HepG2 (cell line): ENCODE measurements around the gene SAPCD1. TPM values are rescaled to one million over a fixed set of nuclear protein-coding genes. Genes with fewer than 3 reads are reported as not detected.

Experiments used
- ETV6 ChIP-seq: sonication (generic); formaldehyde crosslinking; conservative IDR thresholded peaks from 2 replicates; pipeline ENCODE4 v1.4.0; 2020; ENCODE audit warnings: missing genetic modification reagents
- HES4 ChIP-seq: sonication (generic); formaldehyde crosslinking; IDR thresholded peaks from 2 replicates; pipeline ENCODE4 v1.9.0; 2021; ENCODE audit warnings: mild to moderate bottlenecking, missing genetic modification reagents, borderline replicate concordance
- KDM3A ChIP-seq: IDR thresholded peaks from 2 replicates; pipeline ENCODE4 v1.6.1; 2018; ENCODE audit warnings: low read depth, missing compliant biosample characterization
- MAZ ChIP-seq, 2 experiments: sonication (generic) in 1 of 2; formaldehyde crosslinking in 1 of 2; IDR thresholded peaks; 2 replicates each; pipeline versions ENCODE4 v1.5.0 to v1.6.1; 2012 to 2020; ENCODE audit warnings: low read depth in 2 of 2, mild to moderate bottlenecking in 2 of 2, borderline replicate concordance in 1 of 2, improper control_type of control experiment in 1 of 2, low read length in 1 of 2, missing genetic modification reagents in 1 of 2, moderate library complexity in 1 of 2
- ZFP41 ChIP-seq: sonication (generic); formaldehyde crosslinking; IDR thresholded peaks from 2 replicates; pipeline ENCODE4 v1.4.0; 2020; ENCODE audit warnings: mild to moderate bottlenecking, missing genetic modification reagents, borderline replicate concordance
- ZFYVE20 ChIP-seq: sonication (generic); formaldehyde crosslinking; IDR thresholded peaks from 2 replicates; pipeline ENCODE4 v1.8.0; 2023; ENCODE audit warnings: low read depth, mild to moderate bottlenecking, moderate library complexity, missing genetic modification reagents, borderline replicate concordance
- ZNF124 ChIP-seq: sonication (generic); formaldehyde crosslinking; IDR thresholded peaks from 2 replicates; pipeline ENCODE4 v1.4.0; 2020; ENCODE audit warnings: missing genetic modification reagents
- ZNF780A ChIP-seq: sonication (generic); formaldehyde crosslinking; IDR thresholded peaks from 2 replicates; pipeline ENCODE4 v1.8.0; 2022; ENCODE audit warnings: mild to moderate bottlenecking, missing genetic modification reagents, moderate library complexity
- polyA plus RNA-seq, 8 experiments: library from polyadenylated mRNA; depleted of rRNA in 3 of 8; stranded (reverse) in 7 of 8; unstranded in 1 of 8; fragments of >200 nt; fragmentation: Illumina TruSeq in 4 of 8; extraction: Trizol in 4 of 8; gene quantifications; 2 replicates each; pipeline versions ENCODE4 v1.2.1 to v1.2.3, GENCODE V29; 2011 to 2016; ENCODE audit warnings: low read depth in 4 of 8, missing spikeins in 1 of 8, mixed read lengths in 1 of 8; ENCODE audit not compliant: insufficient read depth in 1 of 8
- total RNA-seq, 5 experiments: library from RNA; depleted of rRNA; stranded (reverse); fragments of >200 nt; fragmentation: Illumina TruSeq; extraction: Trizol; gene quantifications; 2 replicates each; pipeline ENCODE4 v1.2.3, GENCODE V29; 2016; ENCODE audit warnings: low read depth in 1 of 5
- TF ChIP-seq, protein P1 (sequence below): sonication (generic); formaldehyde crosslinking; IDR thresholded peaks from 2 replicates; pipeline ENCODE4 v1.5.1; 2020; ENCODE audit warnings: missing genetic modification reagents, mild to moderate bottlenecking, borderline replicate concordance
- TF ChIP-seq, protein P2 (sequence below): sonication (generic); formaldehyde crosslinking; IDR thresholded peaks from 2 replicates; pipeline ENCODE4 v1.5.0; 2020; ENCODE audit warnings: mild to moderate bottlenecking, missing genetic modification reagents, moderate library complexity
- TF ChIP-seq, protein P3 (sequence below): sonication (generic); formaldehyde crosslinking; conservative IDR thresholded peaks from 2 replicates; pipeline ENCODE4 v1.8.0; 2022; ENCODE audit warnings: mild to moderate bottlenecking, moderate library complexity, missing genetic modification reagents
- TF ChIP-seq, protein P4 (sequence below): sonication (generic); formaldehyde crosslinking; IDR thresholded peaks from 2 replicates; pipeline ENCODE4 v1.8.1; 2023; ENCODE audit warnings: mild to moderate bottlenecking, missing genetic modification reagents, borderline replicate concordance
- TF ChIP-seq, protein P5 (sequence below): sonication (generic); formaldehyde crosslinking; IDR thresholded peaks from 2 replicates; pipeline ENCODE4 v1.5.1; 2020; ENCODE audit warnings: missing genetic modification reagents, mild to moderate bottlenecking, borderline replicate concordance
- TF ChIP-seq, protein P6 (sequence below): sonication (generic); formaldehyde crosslinking; IDR thresholded peaks from 2 replicates; pipeline ENCODE4 v1.8.0; 2022; ENCODE audit warnings: mild to moderate bottlenecking, missing genetic modification reagents, moderate library complexity
- TF ChIP-seq, protein P7 (sequence below): sonication (generic); formaldehyde crosslinking; IDR thresholded peaks from 2 replicates; pipeline ENCODE4 v1.4.0; 2020; ENCODE audit warnings: missing genetic modification reagents, borderline replicate concordance

SAPCD1 gene
- total and polyA plus RNA-seq, 2 of the 13 experiments (the other 11 are each of a cell fraction or from before 2014, with no cell fraction given): 2.5 to 3.9 TPM

DNA sequence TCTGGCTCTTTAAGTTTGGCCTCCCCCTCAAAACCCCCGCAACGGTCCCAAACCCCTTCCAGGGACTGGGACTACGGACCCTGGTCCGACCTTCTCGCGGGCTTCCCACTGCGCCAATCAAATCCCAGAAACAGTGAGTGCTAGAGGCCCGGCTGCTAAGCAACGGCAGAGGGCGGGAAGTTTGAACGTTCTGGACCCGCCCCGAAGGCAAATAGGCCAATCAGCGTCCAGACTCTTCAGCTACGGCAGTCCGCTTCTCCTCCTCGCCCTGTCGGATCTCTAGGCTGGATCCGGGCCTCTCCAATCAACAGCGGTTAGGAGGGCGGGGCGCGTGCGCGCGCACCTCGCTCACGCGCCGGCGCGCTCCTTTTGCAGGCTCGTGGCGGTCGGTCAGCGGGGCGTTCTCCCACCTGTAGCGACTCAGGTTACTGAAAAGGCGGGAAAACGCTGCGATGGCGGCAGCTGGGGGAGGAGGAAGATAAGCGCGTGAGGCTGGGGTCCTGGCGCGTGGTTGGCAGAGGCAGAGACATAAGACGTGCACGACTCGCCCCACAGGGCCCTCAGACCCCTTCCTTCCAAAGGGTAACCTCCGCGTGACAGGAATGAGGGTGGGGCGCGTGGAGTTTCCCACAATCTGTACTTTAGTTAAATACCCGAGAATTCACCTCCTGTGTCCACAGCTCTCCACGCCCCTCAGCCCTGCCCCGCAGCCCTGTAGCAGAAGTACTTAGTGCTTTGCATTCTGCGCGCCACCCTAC lies 22.6 kb upstream of the SAPCD1 start, which contains the start of gene MSH5 (continued):
- TF ChIP-seq, protein P1, sequence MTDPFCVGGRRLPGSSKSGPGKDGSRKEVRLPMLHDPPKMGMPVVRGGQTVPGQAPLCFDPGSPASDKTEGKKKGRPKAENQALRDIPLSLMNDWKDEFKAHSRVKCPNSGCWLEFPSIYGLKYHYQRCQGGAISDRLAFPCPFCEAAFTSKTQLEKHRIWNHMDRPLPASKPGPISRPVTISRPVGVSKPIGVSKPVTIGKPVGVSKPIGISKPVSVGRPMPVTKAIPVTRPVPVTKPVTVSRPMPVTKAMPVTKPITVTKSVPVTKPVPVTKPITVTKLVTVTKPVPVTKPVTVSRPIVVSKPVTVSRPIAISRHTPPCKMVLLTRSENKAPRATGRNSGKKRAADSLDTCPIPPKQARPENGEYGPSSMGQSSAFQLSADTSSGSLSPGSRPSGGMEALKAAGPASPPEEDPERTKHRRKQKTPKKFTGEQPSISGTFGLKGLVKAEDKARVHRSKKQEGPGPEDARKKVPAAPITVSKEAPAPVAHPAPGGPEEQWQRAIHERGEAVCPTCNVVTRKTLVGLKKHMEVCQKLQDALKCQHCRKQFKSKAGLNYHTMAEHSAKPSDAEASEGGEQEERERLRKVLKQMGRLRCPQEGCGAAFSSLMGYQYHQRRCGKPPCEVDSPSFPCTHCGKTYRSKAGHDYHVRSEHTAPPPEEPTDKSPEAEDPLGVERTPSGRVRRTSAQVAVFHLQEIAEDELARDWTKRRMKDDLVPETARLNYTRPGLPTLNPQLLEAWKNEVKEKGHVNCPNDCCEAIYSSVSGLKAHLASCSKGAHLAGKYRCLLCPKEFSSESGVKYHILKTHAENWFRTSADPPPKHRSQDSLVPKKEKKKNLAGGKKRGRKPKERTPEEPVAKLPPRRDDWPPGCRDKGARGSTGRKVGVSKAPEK: peak; percentile 95; the same call in 1 of the 2 replicates
- TF ChIP-seq, protein P2, sequence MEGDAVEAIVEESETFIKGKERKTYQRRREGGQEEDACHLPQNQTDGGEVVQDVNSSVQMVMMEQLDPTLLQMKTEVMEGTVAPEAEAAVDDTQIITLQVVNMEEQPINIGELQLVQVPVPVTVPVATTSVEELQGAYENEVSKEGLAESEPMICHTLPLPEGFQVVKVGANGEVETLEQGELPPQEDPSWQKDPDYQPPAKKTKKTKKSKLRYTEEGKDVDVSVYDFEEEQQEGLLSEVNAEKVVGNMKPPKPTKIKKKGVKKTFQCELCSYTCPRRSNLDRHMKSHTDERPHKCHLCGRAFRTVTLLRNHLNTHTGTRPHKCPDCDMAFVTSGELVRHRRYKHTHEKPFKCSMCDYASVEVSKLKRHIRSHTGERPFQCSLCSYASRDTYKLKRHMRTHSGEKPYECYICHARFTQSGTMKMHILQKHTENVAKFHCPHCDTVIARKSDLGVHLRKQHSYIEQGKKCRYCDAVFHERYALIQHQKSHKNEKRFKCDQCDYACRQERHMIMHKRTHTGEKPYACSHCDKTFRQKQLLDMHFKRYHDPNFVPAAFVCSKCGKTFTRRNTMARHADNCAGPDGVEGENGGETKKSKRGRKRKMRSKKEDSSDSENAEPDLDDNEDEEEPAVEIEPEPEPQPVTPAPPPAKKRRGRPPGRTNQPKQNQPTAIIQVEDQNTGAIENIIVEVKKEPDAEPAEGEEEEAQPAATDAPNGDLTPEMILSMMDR: no peak
- TF ChIP-seq ZFYVE20 (CRISPR knock-in tag) (peak; percentile 95), HES4 (CRISPR knock-in tag) (peak; percentile 98), ZNF780A (CRISPR knock-in tag) (no peak; the same call in 1 of the 2 replicates), KDM3A (CRISPR knock-in tag) (0 out of 2 replicates have a peak, but pooled peaks have one; percentile 61), ETV6 (CRISPR knock-in tag) (peak; percentile 98), ZNF124 (CRISPR knock-in tag) (peak; percentile 97), ZFP41 (peak; percentile 98), MAZ (IDR thresholded peaks at IDR 0.05; ENCODE audit: borderline replicate concordance, low read depth, low read length) (peak; percentile 85; the same call in 1 of the 2 replicates), MAZ (CRISPR knock-in tag; IDR thresholded peaks at IDR 0.05; ENCODE audit: low read depth) (peak; percentile 86)
- TF ChIP-seq, protein P3, sequence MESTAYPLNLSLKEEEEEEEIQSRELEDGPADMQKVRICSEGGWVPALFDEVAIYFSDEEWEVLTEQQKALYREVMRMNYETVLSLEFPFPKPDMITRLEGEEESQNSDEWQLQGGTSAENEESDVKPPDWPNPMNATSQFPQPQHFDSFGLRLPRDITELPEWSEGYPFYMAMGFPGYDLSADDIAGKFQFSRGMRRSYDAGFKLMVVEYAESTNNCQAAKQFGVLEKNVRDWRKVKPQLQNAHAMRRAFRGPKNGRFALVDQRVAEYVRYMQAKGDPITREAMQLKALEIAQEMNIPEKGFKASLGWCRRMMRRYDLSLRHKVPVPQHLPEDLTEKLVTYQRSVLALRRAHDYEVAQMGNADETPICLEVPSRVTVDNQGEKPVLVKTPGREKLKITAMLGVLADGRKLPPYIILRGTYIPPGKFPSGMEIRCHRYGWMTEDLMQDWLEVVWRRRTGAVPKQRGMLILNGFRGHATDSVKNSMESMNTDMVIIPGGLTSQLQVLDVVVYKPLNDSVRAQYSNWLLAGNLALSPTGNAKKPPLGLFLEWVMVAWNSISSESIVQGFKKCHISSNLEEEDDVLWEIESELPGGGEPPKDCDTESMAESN: peak; percentile 93; the same call in 1 of the 2 replicates
- TF ChIP-seq, protein P4, sequence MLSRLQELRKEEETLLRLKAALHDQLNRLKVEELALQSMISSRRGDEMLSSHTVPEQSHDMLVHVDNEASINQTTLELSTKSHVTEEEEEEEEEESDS (CRISPR knock-in tag): peak; percentile 97
- TF ChIP-seq, protein P5, sequence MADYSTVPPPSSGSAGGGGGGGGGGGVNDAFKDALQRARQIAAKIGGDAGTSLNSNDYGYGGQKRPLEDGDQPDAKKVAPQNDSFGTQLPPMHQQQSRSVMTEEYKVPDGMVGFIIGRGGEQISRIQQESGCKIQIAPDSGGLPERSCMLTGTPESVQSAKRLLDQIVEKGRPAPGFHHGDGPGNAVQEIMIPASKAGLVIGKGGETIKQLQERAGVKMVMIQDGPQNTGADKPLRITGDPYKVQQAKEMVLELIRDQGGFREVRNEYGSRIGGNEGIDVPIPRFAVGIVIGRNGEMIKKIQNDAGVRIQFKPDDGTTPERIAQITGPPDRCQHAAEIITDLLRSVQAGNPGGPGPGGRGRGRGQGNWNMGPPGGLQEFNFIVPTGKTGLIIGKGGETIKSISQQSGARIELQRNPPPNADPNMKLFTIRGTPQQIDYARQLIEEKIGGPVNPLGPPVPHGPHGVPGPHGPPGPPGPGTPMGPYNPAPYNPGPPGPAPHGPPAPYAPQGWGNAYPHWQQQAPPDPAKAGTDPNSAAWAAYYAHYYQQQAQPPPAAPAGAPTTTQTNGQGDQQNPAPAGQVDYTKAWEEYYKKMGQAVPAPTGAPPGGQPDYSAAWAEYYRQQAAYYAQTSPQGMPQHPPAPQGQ (CRISPR knock-in tag): no peak
- TF ChIP-seq, protein P6, sequence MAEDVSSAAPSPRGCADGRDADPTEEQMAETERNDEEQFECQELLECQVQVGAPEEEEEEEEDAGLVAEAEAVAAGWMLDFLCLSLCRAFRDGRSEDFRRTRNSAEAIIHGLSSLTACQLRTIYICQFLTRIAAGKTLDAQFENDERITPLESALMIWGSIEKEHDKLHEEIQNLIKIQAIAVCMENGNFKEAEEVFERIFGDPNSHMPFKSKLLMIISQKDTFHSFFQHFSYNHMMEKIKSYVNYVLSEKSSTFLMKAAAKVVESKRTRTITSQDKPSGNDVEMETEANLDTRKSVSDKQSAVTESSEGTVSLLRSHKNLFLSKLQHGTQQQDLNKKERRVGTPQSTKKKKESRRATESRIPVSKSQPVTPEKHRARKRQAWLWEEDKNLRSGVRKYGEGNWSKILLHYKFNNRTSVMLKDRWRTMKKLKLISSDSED (CRISPR knock-in tag): no peak
- TF ChIP-seq, protein P7, sequence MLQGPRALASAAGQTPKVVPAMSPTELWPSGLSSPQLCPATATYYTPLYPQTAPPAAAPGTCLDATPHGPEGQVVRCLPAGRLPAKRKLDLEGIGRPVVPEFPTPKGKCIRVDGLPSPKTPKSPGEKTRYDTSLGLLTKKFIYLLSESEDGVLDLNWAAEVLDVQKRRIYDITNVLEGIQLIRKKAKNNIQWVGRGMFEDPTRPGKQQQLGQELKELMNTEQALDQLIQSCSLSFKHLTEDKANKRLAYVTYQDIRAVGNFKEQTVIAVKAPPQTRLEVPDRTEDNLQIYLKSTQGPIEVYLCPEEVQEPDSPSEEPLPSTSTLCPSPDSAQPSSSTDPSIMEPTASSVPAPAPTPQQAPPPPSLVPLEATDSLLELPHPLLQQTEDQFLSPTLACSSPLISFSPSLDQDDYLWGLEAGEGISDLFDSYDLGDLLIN (CRISPR knock-in tag): peak; percentile 97
